ENCODE data around the gene DEAF1. TPM values are rescaled to one million over a fixed set of nuclear protein-coding genes. Genes with fewer than 3 reads are reported as not detected.
A peak's percentile ranks its signal among the peaks of the same experiment; 100 is the strongest.

Gene DEAF1
- total and polyA plus RNA-seq, 8 donors = 12.3 to 111 (median 37.0) TPM

DNA sequence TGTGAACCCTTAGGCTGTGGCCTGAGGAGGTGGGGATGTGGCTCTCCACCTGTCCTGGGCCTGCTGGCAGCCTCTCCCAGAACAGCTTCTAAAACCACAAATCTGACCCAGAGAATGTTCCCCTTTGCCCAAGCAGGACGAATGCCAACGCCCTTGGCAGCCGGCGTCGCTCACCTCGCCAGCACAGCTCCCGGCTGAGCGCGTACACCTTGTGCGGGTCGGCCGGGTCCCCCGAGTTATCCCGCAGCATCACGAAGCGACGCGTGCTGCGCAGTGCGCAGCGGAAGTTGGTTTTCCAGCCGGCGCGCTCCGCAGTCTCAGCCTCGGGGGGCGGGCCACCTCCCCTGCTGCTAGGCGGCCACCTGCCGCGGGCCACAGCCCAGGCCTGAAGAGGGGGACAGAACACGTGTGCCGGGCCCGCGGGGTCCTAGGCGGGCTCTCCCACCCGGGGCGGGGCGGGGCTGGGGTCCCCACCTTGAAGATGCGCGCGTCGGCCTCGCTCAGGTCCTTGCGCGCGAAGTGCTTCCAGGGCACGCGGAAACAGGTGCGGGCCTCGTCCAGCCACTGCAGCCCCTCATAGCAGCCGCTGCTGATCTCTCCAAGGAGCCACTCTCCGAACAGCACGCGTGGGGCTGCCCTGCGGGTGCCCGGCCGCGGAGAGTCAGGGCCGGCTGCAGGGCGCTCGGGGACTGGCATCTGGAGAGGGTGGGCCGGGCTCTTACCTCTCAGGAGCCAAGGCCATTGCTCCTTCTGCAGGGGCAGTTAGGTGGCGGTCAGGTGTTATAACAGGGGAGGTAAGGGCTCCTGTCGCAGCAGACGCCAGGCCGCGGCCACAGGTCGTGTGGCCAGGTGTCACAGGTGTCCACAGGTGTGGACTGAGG lies 80.2 kb downstream of the DEAF1 start:
- intact Hi-C loops (cut with DNase I; ENCODE audit: low total_unique reads) = no loop called here
- peak overlapping the region; percentile 58 to 83 (median 61) for H3K4me3 ChIP-seq
- no peaks in the 10 kb centered on the region for H3K9me3 ChIP-seq
- H3K27me3 ChIP-seq = no peaks in the 10 kb centered on the region
- TF ChIP-seq EP300 (IDR thresholded peaks at IDR 0.05) (no peak), POLR2AphosphoS5 (IDR thresholded peaks at IDR 0.05) (peak in 2 of 3 donors; percentile 11 to 47)
- TF ChIP-seq, protein P1, sequence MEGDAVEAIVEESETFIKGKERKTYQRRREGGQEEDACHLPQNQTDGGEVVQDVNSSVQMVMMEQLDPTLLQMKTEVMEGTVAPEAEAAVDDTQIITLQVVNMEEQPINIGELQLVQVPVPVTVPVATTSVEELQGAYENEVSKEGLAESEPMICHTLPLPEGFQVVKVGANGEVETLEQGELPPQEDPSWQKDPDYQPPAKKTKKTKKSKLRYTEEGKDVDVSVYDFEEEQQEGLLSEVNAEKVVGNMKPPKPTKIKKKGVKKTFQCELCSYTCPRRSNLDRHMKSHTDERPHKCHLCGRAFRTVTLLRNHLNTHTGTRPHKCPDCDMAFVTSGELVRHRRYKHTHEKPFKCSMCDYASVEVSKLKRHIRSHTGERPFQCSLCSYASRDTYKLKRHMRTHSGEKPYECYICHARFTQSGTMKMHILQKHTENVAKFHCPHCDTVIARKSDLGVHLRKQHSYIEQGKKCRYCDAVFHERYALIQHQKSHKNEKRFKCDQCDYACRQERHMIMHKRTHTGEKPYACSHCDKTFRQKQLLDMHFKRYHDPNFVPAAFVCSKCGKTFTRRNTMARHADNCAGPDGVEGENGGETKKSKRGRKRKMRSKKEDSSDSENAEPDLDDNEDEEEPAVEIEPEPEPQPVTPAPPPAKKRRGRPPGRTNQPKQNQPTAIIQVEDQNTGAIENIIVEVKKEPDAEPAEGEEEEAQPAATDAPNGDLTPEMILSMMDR (IDR thresholded peaks at IDR 0.05) = no peak
- H3K27ac ChIP-seq = peak overlapping the region; percentile 94 to 99 (median 97)
- WGBS, 5 donors = 19 to 51% (median 36%) methylated on average over 34 to 68 of the region's 68 CpGs
- H3K36me3 ChIP-seq = peaks cover 39 to 63% (median 52%) of the 10 kb centered on the region in 4 donors
- H3K4me1 ChIP-seq = peaks cover 36 to 57% (median 51%) of the 10 kb centered on the region in 4 donors
- DNase-seq = peak; percentile 52 to 79

DNA sequence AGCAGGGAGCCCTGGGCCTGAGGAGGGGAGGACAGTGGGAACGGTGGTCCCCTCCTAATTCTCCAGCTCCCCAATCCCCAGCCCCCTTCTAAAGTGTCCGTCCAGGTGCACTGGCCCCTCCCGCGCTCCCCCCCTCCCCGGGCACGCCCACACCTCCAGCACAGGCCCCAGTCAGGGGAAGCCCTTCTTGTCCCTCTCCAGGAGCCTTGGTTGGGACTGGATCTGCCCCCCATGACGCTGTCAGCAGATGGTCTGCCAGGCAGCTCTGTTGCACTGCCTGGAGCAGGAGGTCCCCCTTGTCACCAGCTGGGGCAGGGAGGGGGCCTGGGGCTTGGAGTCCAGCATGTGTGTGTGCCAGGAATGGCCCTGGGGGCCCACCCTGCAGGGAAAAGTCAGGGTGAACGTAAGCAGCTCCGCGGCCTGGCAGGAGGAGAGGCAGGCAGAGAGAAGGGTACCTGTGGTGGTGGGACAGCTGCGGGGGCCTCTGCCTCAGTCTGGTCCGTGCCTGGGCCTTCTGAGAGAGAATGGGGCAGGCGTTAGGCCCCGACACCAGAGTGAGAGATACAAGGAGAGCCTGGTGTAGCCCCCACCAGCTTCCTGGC lies 80.9 kb downstream of the DEAF1 start:
- peak in 1 of 2 donors; percentile 31 for DNase-seq
- Histone ChIP-seq H3K4me1 (peaks cover 36 to 57% (median 51%) of the 10 kb centered on the region in 4 donors), H3K9me3 (no peaks in the 10 kb centered on the region), H3K36me3 (peaks cover 46 to 64% (median 55%) of the 10 kb centered on the region in 4 donors), H3K27me3 (no peaks in the 10 kb centered on the region), H3K4me3 (peak overlapping the region; percentile 58 to 83 (median 61)), H3K27ac (peak overlapping the region; percentile 94 to 99 (median 97))
- no peak for TF ChIP-seq EP300 (IDR thresholded peaks at IDR 0.05)
- no peak for TF ChIP-seq POLR2A (IDR thresholded peaks at IDR 0.05)
- TF ChIP-seq, protein P1 (IDR thresholded peaks at IDR 0.05) = no peak
- no peak for TF ChIP-seq POLR2AphosphoS5 (IDR thresholded peaks at IDR 0.05)
- WGBS, 5 donors = 27 to 62% (median 42%) methylated on average over 7 to 14 of the region's 14 CpGs
- intact Hi-C loops (cut with DNase I; ENCODE audit: low total_unique reads) = no loop called here

DNA sequence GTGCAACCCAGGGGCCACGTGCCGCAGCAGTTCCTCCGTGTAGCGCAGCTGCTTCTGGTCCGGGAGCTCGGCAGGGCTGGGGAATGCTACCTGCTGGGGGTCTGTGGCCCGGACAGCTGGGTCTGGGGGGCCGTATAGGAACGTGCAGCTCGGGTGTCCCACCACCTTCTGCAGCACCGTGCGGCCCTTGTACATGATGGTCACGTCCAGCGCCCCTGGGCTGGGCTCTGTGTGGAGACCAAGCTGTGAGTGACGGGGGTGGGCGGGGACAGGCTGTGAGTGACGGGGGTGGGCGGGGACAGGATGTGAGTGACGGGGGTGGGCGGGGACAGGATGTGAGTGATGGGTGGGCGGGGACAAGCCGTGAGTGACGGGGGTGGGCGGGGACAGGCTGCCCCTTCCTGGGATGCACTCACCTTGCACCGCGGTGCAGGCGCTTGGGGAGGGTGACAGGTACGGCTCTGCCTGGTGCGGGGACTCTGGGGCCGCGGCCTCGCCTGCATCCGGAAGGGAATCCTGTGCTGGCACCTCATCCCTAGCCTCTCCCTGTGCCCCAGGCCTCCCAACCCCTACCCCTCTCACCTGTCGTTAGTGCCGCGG lies 81.6 kb downstream of the DEAF1 start:
- 17 to 55% (median 41%) methylated on average over 12 to 36 of the region's 36 CpGs for WGBS, 5 donors
- DNase-seq = peak; percentile 85 to 86
- H3K27ac ChIP-seq = peak overlapping the region; percentile 94 to 99 (median 97)
- H3K4me3 ChIP-seq = peak overlapping the region in 3 of 4 donors; percentile 17 to 61 (median 58)
- TF ChIP-seq POLR2A (IDR thresholded peaks at IDR 0.05) (no peak), EP300 (IDR thresholded peaks at IDR 0.05) (no peak), POLR2AphosphoS5 (IDR thresholded peaks at IDR 0.05) (no peak)
- TF ChIP-seq, protein P1 (IDR thresholded peaks at IDR 0.05) = no peak
- H3K27me3 ChIP-seq = no peaks in the 10 kb centered on the region
- H3K9me3 ChIP-seq = no peaks in the 10 kb centered on the region
- intact Hi-C loops (cut with DNase I; ENCODE audit: low total_unique reads) = no loop called here
- H3K36me3 ChIP-seq = peaks cover 53 to 68% (median 61%) of the 10 kb centered on the region in 4 donors
- peaks cover 36 to 57% (median 51%) of the 10 kb centered on the region in 4 donors for H3K4me1 ChIP-seq

DNA sequence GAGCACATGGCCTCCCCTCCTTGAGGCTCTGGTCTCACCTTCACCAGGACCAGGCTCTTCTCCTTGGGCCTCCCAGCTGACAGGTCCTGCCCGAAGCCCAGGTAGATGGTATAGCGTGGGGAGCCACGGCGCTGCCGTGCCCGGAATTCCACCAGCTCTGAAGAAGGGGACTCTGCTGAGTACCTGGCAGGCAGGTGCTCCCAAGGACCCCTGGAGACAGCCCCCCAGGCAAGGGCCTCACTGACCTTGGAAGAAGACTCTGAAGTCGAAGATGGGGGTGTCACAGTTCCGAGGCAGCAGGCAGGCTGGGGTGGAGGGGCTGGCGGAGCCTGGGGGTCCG lies 82.1 kb downstream of the DEAF1 start:
- no peak for DNase-seq
- intact Hi-C loops (cut with DNase I; ENCODE audit: low total_unique reads) = no loop called here
- no peaks in the 10 kb centered on the region for H3K9me3 ChIP-seq
- no peaks in the 10 kb centered on the region for H3K27me3 ChIP-seq
- H3K27ac ChIP-seq = peak overlapping the region; percentile 50 to 99 (median 68)
- 81 to 93% (median 87%) methylated on average over 3 to 10 of the region's 10 CpGs for WGBS, 5 donors
- no peak for TF ChIP-seq POLR2AphosphoS5 (IDR thresholded peaks at IDR 0.05)
- TF ChIP-seq POLR2A (IDR thresholded peaks at IDR 0.05) = no peak
- TF ChIP-seq, protein P1 (IDR thresholded peaks at IDR 0.05) = no peak
- no peak for TF ChIP-seq EP300 (IDR thresholded peaks at IDR 0.05)
- H3K36me3 ChIP-seq = peaks cover 56 to 68% (median 63%) of the 10 kb centered on the region in 4 donors
- H3K4me3 ChIP-seq = peak overlapping the region in 1 of 4 donors; percentile 58
- peaks cover 36 to 57% (median 51%) of the 10 kb centered on the region in 4 donors for H3K4me1 ChIP-seq
